Right hindlimb (tissue), 1 donor: ENCODE results near the gene FHAD1.
"Not testable (repeated sequence)": the region's sequence is repeated elsewhere in the genome, so short reads cannot be mapped to it uniquely, and the experiment has no call there.

ENCODE experiments used
- DNase-seq: peaks from one replicate; pipeline ENCODE4 v3.0.0-alpha.2; 2018

Gene FHAD1

GRCh38 chr1:15277933-15278332, 30.9 kb downstream of the FHAD1 start:
- no peak for DNase-seq

- no peak for DNase-seq
Observed at GRCh38 chr1:15279576-15280230, 32.7 kb downstream of the FHAD1 start.

DNA sequence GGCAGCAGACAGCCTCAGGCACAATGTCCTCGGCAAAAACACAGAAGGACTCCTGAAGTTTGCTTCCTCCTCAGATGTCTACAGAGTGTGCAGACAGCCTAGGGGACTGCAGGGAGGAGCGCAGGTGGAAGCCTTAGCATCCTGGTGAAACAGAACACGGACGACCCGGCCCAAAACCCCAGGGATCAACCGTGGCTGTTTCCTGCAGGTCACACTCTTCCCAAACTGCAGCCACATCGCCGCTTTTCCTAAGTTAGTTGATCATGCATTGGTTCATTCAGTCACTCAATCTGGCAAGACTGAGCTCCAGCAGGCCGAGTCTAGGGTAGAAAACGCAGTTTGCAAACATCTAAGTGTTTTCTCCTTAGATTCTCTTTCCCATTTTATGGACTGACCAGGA, 33.4 kb downstream of the FHAD1 start:
- no peak for DNase-seq

DNA sequence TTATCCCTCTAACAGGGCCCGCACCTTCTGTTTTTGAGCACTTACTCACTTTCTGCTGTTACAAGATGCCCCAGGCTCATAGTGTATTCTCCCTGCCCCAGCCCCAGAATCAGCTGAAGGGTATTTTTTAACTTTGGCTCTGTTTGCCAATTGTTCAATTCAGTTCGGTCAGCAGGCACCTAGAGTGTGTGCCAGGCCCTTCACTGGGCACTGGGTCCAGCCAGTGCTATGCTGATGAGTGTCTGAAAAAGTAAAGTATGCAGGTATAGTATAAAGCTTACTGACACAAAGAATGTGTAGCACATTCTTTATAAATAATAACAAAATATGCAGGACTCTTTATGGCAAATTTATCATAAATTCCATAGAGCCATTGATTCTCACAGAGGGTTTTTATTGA, 35.0 kb downstream of the FHAD1 start:
- no peak for DNase-seq

- peak; percentile 41 for DNase-seq
Observed at GRCh38 chr1:15282810-15283474, 35.9 kb downstream of the FHAD1 start.

- no peak for DNase-seq
Observed at GRCh38 chr1:15283526-15283925, 36.5 kb downstream of the FHAD1 start.

DNA sequence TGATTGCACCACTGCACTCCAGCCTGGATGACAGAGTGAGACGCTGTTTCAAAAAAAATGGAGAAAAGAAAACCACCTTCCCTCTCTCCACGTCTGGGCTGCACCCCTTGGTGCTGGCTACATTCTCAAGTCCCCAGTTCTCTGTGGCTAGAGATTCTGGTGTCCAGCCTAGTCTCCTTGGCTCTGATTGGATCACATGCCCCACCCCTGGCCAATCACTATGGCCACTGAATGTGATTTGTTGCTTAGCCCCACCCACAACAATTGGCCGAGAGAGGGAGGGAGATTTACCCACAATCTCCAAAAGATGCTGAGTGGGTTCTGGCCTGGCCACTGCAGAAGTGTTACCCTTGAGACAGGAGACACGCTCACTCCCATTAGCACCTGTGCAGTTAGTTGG, 39.4 kb downstream of the FHAD1 start:
- no peak for DNase-seq

DNA sequence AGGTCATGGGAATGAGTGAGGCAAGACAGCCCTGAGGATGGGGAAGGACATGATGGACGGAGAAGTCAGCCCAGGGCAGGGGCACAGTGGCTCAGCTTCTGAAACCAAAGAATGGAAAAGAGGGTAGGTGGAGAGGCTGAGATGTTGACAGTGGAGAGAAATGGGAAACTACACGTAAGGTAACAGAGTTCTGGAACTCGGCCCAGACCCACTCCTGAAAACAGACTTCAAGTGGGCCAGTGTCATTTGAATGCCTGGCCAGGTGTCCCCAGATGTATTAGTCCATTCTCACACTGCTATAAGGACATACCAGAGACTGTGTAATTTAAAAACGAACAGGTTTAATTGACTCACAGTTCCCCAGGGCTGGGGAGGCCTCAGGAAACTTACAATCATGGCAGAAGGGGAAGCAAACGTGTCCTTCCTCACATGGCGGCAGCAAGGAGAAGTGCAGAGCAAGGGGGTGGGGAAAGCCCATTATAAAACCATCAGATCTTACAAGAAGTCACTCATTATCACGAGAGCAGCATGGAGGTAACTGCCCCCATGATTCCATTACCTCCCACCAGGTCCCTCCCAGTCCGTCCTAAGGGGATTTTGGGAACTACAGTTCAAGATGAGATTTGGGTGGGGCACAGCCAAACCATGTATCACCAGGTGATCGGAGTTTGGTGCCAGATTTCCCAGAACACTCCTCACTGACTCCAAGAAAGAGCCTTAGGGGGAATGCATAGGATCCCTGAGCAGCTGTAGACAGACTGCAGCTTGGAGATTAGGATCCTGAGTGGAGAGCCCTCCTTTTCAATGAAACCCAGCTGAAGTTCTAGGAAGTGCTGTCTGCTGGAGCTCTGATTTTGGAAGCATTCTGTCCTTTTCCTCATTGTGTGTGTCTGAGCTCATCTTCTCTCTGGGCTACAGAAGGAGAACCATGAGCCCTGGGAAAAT, 40.3 kb downstream of the FHAD1 start:
- no peak for DNase-seq

DNA sequence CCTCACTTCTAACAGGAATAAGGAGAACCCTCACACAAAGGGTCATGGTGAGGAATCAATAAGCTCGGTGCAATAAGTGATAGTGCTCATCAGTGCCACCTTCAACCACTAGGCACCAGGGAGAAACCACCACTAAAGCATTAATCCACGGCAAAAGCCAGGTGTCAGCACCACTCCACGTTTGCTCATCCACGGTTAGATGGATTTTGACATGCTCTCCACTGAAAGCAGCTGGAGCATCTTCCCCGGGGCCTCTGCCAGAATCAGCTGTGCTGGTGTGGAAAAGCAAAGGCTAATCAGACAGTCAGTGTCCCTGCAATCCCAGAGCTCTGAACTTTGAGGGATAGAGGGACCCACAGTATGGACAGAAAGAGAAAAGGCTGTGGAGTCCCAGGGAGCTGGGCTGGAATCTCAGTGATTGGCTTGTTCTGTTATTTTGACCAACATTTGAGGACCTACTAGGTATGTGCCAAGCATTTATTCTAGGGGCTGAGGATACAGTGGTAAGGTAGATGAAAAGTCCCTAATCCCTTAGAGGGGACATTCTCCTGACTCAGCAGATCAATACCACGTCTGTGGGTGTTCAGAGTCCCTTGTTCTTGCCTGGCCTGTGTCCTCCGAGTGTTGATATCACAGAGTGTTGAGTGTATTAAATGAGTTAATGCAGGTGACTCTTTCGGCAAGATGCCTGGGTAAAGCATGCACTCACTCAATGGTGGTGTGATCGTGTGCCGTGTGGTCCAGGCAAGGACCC, 41.3 kb downstream of the FHAD1 start:
- peak; percentile 51 for DNase-seq

GRCh38 chr1:15289251-15289651, 42.2 kb downstream of the FHAD1 start:
- DNase-seq = no peak

- DNase-seq = no peak
Observed at GRCh38 chr1:15290382-15290781, 43.4 kb downstream of the FHAD1 start.

DNA sequence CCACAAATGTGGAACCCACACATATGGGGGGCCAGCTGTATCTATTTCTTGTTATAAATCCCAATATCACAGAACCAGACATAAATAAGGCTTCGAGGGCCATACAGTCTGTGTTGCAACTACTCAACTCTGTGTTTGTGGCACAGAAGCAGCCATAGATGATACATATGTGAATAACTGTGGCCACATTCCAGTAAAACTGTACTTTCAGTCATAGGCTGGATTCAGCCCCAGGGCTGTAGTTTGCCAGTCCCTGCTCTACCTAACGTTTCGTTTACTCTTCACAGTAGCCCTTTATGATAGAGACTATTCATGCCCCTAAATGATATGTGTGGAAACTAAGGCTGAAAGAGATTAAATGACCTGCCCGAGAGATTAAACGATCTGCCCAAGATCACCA, 48.7 kb downstream of the FHAD1 start:
- no peak for DNase-seq

DNA sequence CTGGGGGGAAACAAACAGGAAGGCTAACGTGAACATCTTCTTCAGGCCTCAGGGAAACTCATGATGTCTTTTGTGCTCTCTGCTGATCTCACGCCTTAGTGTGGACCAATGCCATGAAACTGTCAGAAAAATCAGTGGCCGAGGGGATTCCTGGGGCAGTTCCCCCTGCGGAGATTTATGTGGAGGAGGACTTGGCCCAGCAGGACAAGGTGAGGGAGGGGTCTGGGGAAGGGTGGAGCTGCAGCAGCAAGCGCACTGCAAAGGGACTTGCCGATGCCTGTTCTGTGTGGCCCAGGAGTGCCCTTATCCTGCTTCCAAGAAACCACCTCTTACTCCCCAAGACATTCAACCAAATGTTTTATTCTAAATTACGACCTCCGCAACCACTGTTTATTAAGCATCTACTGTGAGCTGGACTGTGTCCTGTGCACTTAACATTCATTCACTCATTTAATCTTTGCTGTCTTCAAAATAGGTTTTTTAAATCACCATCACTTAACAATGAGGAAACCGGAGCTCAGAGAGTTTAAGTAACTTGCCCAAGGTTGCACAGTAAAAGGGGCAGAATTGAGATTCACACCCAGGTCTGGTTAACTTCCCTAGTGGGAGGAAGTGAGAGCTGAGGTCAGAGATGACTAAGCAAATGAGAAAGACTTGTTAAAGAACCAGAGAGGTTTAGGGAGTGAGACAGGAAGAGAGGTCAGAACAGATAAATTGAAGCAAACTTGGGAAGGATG, 49.7 kb downstream of the FHAD1 start:
- no peak for DNase-seq

DNA sequence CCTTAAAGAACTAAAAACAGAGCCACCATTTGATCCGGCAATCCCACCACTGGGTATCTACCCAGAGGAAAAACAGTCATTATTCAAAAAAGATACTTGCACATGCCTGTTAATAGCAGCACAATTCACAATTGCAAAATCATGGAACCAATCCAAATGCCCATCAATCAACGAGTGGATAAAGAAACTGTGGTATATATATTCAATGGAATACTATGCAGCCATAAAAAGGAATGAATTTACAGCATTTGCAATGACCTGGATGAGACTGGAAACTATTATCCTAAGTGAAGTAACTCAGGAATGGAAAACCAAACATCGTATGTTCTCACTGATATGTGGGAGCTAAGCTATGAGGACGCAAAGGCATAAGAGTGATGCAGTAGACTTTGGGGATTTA, 51.0 kb downstream of the FHAD1 start:
- not testable (repeated sequence) for DNase-seq

DNA sequence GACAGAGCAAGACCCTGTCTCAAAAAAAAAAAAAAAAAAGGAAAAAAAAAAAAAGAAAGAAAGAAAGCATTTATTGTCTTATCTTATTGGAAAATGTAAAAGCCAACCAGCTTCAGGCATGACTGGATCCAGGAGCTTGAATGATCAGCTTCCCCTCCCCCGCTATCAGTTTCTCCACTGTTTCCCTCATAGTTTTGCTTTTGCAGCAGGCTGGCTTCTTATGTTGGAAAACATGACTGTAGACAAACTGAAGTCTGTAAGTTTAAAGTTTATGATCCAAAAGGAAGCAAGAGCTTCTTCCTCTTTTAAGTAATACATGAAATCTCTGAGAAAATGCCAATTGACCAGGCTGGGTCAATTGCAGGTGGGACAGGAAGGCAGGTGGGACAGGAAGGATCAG, 52.2 kb downstream of the FHAD1 start:
- DNase-seq = no peak

- peak; percentile 31 for DNase-seq
Observed at GRCh38 chr1:15299806-15300205, 52.8 kb downstream of the FHAD1 start.

DNA sequence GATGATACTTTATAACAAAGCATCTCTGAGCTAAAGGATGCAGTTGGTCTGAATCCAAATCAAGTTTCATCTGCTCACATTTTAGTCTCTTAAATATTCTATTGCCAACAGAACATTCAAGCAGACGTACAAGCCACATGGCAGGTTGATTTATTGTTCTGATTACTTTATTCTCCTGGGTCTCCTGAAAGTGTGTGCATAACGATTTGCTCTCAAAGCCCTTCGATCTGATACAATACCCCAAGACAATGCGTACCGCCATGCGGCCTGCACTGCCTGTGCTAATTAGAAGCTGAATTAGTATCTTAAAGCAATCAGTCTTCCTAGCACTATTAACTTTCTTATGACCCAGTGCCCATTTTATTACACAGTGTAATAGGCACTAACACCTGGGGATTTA, 56.9 kb downstream of the FHAD1 start:
- DNase-seq = no peak

DNA sequence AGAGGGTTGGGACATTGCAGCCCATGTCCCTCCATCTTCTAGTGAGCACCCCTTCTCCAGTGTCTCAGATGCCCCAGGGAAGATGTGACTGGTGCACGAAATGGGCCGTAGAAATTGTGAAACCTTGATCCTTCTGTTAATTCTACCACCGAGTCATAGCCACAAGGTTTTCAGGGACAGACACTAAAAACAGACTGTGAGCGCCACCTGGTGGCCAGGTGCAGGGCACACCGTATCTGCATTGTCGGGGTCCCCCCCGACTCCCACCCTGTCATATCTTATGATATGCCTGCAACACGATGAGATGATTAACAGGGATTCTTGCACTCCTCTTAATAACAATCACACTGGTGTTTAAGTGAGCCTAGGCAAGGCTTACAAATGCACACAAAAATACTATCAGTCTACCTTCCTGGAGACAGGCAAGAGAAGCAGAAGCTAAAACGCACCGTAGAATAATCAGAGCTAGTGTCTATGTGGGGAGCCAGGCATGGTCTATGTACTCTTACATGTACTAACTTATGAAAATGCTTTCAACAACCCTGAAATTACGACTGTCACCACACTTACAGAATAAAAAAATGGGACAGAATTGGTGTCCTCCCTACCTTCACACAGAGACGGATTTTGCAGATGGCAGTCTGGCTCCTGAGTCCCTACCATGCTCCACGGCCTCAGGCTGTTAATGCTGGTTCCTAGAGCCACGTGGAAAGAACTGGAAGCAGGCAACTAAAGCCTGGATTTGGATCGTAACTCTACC, 57.9 kb downstream of the FHAD1 start:
- peak; percentile 59 for DNase-seq

DNA sequence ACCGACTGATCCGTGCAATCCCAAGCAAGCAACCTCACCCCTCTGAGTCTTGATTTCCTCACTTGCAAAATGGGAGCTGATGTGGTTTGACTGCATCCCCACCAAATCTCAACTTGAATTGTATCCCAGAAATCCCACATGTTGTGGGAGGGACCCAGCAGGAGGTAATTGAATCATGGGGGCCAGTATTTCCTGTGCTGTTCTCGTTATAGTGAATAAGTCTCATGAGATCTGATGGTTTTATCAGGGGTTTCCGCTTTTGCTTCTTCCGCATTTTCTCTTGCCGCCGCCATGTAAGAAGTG, 58.4 kb downstream of the FHAD1 start:
- no peak for DNase-seq

- not testable (repeated sequence) for DNase-seq
Observed at GRCh38 chr1:15306352-15306751, 59.3 kb downstream of the FHAD1 start.

DNA sequence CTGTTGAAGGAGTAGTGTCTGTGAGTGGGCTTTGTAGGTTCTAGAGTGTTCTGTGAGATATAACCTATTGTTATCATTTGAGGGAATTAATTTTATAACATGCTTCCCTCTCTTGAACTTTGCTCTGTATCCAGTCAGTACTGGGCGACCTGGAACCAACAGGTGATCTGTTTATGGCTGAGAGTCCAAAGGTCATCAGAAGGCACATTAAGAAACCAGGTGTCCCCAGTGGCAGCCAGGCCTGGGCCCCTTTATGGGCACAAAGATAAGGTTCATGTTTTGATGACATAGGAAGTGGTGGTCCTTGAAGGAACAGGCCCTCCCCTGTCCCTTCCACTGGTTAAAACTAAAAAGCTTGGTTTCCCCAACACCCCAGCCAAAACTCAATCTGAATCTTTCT, 61.1 kb downstream of the FHAD1 start:
- DNase-seq = no peak

DNA sequence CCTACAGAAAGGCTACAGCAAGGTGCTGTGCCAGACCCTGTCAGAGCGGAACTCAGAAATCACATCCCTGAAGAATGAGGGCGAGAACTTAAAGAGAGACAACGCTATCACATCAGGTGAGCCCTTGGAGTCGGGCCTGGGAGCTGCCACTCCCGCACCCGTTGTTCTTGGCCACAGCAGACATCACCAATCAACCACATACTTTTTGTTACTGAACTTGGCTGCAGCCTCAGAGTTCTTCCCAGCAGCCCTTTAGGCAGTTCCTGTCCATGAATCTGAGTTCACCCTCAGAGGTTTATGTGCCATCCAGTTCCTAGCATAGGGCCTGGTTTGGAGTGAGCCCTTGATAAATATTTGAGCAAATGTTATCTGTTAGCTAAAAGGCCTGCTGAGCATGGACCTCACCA, 61.6 kb downstream of the FHAD1 start:
- no peak for DNase-seq
